Fibroblast of mammary gland (primary cell): Measurements from ENCODE around the gene TSHZ2.
A peak's percentile ranks its signal among the peaks of the same experiment; 100 is the strongest.

ENCODE experiments used
- DNase-seq: peaks from one replicate; pipeline ENCODE4 v3.0.0-alpha.2; 2010; ENCODE audit warnings: low read depth
- H3K4me3 ChIP-seq: 2 replicates; pipeline ENCODE4 v1.5.1; 2011; ENCODE audit warnings: low read depth, mild to moderate bottlenecking, low read length, moderate library complexity; ENCODE audit not compliant: control insufficient read depth
- CTCF ChIP-seq: conservative IDR thresholded peaks from 2 replicates; pipeline ENCODE4 v1.5.1; 2011; ENCODE audit warnings: low read depth, low read length, inconsistent platforms; ENCODE audit not compliant: control insufficient read depth, insufficient read depth

Gene TSHZ2

DNA sequence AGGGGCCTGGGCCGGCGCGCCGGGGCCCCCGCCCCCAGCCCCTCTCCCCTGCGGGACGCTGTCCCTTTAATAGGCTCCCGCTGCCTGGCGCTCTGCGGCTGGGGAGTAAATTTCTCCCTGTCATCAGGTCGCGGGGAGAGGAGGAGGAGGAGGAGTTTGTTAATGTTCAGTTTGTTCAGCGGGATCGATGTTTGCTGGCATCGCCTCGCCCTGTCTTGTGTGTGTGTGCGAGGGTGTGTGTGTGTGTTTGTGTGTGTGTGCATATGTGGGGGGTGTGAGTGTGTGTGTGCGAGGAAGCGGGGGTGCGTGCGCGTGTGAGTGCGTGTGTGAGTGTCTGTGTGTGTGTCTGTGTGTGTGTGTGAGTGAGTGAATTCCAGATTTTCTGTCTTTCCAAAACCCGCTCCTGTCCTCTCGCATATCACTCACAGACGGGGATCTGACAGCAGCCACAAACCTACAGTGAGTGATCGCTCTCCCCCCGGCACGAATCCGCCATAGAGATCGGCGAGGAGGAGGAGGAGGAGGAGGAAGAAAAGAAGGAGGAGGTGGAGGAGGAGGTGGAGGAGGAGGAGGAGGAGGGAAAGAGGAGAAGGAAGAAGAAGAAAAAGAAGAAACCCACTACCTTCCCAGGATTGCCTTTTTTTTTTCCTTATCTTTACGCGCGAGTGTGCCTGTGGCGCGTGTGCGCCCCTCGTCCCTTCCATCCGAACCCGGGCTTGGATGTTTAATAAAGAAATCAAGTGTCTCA lies at the start of gene TSHZ2:
TSS of gene TSHZ2 (plus strand) at position 169 of the 748 bp plus-strand sequence. CDS start 936 bp downstream, outside the sequence.
- DNase-seq = peak; percentile 84
- H3K4me3 ChIP-seq = peak within 1 kb of the TSS; percentile 56
- no peak for TF ChIP-seq CTCF

DNA sequence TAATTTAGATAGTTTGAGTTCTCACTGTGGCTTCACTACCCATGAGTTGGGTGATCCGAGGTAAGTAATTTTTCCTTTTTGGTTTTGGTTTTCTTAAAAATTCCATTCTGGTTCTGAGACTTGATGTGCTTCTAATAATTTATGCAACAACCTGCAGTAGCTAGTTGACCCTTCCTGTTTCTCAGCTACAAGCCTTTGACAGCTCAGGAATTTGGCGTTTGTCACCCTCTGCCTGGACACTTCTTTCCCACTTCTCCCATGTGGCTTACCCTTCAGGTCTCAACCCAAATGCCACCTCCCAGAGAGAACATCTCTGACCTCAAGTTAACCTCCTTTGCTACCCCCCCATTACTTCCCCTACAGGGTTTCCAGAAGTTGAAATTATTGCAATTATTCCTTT lies 49.7 kb upstream of the TSHZ2 start:
- TF ChIP-seq CTCF = no peak
- no peak overlapping the region for H3K4me3 ChIP-seq
- peak; percentile 3 for DNase-seq

DNA sequence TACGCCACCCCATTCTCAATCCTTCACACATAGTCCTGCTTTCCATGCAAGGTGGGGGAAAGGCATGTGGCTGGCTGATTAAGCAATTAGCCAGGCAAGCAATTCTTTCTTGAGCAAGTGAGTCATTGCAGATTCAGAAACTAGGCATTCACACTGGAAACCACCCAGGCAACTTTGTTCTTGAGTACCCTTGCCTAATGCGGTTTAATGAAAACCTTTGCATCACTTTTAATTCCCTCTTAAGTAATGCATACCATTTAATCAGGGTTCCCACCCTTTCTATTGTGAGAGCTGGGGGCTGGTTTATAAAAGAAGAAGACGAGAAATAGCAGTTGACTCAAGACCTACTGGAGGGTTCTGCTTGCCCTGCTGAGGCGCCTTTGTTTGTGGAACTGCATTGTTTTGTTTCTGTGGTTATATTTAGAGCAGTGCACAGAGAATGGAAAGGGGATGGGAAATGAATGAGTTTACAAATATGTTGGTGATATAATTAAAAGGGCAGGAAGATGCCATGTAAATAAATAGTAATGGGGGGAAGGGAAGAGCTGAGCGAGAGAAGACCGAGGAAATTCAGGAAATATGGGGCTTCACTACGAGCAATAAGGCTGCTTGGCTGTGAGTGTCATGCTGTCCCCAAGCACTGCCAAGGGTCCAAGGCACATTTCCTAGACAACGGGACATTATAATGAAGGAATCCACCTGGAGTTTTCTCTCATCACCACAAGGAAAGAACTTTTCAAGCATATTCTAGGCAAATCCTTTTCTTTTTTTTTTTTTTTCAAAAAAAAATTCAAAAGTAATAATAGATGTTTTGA lies 48.8 kb upstream of the TSHZ2 start:
- TF ChIP-seq CTCF = no peak
- H3K4me3 ChIP-seq = no peak overlapping the region
- peak; percentile 99 for DNase-seq

DNA sequence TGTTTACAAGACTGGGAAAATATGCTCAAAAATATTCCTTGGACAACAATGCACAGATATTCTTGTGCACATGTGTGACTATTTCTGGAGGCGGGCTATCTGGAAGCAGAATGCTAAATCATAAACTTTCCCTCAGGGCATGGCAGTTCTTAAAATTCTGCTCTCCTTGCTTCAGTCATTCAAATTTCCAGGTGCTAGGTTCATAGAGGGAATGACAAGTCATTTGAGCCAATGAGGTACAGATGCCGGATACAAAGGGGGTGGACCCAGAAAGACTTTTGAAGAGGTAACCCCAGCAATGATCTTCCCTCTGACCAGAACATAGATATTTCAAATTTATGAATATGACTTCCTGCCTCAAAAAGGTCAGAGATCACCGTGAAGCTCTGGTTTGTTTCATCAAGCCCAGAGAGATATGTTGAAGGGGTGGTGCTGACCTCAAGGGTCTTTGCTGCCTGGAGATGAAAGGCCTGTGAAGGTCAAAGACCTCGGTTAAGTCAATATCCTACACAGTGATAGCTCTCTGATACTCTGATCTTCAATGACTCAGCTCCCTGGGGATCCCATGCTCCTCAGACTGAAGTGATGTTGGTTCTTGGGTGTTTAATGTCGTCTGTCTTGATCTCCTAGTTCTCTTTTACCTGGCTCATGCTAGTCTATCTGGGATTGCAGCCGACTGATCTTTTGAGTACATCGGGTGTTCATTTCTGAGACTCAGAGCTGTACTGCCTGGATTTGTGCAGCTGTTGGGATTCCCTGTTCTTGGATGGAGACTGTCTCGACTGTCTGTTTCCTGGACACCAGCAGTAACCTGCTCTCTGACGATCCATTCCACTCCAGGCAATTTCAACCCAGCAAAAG lies 47.5 kb upstream of the TSHZ2 start:
- H3K4me3 ChIP-seq = no peak overlapping the region
- TF ChIP-seq CTCF = no peak
- peak; percentile 54 for DNase-seq

- no peak overlapping the region for H3K4me3 ChIP-seq
- no peak for TF ChIP-seq CTCF
- DNase-seq = peak; percentile 26
Observed at GRCh38 chr20:52926505-52926904, 45.7 kb upstream of the TSHZ2 start.

GRCh38 chr20:52933867-52934266 lies 38.3 kb upstream of the TSHZ2 start:
- DNase-seq = no peak
- no peak overlapping the region for H3K4me3 ChIP-seq
- no peak for TF ChIP-seq CTCF
